Esophagus muscularis mucosa (tissue), 4 donors: ENCODE measurements around the gene CRIP2. TPM values are rescaled to one million over a fixed set of nuclear protein-coding genes. Genes with fewer than 3 reads are reported as not detected.

Experiments used
- DNase-seq: peaks from one replicate; pipeline ENCODE4 v3.0.0-alpha.2; 2017; ENCODE audit errors: extremely low spot score
- H3K27ac ChIP-seq, 4 donors: fragments of 200-600 bp; sonication (generic); replicated peaks in 1 of 4; 1 replicate in 3 of 4; 2 replicates in 1 of 4; pipeline ENCODE4 v1.5.1; 2016 to 2019; ENCODE audit warnings: mild to moderate bottlenecking in 1 of 4
- H3K27me3 ChIP-seq, 4 donors: fragments of 200-600 bp; sonication (generic); one replicate each; pipeline versions ENCODE4 v1.5.1 to v1.6.0; 2016 to 2019
- H3K36me3 ChIP-seq, 4 donors: fragments of 200-600 bp; sonication (generic); one replicate each; pipeline ENCODE4 v1.5.1; 2016 to 2019
- H3K4me1 ChIP-seq, 4 donors: fragments of 200-600 bp; sonication (generic); one replicate each; pipeline ENCODE4 v1.5.1; 2016 to 2019
- H3K4me3 ChIP-seq, 4 donors: fragments of 200-600 bp; sonication (generic); 1 replicate in 2 of 4; 2 replicates in 2 of 4; pipeline ENCODE4 v1.5.1; 2016 to 2019; ENCODE audit warnings: mild to moderate bottlenecking in 4 of 4, moderate library complexity in 1 of 4
- H3K9me3 ChIP-seq, 4 donors: fragments of 200-600 bp; sonication (generic); 1 replicate in 3 of 4; 2 replicates in 1 of 4; pipeline ENCODE4 v1.5.1; 2016 to 2019
- CTCF ChIP-seq, 3 experiments: fragments of 200-600 bp in 2 of 3; fragments of 450-650 bp in 1 of 3; sonication (generic) in 2 of 3; IDR thresholded peaks; one replicate each; pipeline ENCODE4 v1.5.1; 2017 to 2019; ENCODE audit warnings: antibody characterized with exemption in 3 of 3, mild to moderate bottlenecking in 2 of 3, moderate library complexity in 1 of 3
- EP300 ChIP-seq: sonication (generic); formaldehyde crosslinking; IDR thresholded peaks from one replicate; pipeline ENCODE4 v1.6.1; 2017; ENCODE audit warnings: antibody characterized with exemption
- POLR2A ChIP-seq: fragments of 450-650 bp; IDR thresholded peaks from one replicate; pipeline ENCODE4 v1.6.1; 2017; ENCODE audit warnings: antibody characterized with exemption, moderate library complexity, mild to moderate bottlenecking, low read depth
- POLR2AphosphoS5 ChIP-seq, 2 donors: sonication (generic); formaldehyde crosslinking; IDR thresholded peaks; one replicate each; pipeline ENCODE4 v1.6.1; 2017; ENCODE audit warnings: antibody characterized with exemption in 2 of 2
- WGBS: methylation state at CpG from one replicate; pipeline ENCODE4 v1.1.5; 2018; 5-methylcytosine and 5-hydroxymethylcytosine counted together
- intact Hi-C: fragments of 100-400 bp; cut with DNase I; formaldehyde crosslinking; loops from one replicate; pipeline ENCODE4 v1.15.1; 2023
- total RNA-seq, 4 donors: library from RNA; depleted of rRNA; stranded (reverse); fragments of >200 nt; gene quantifications; one replicate each; pipeline versions ENCODE4 v1.1.0 to v1.2.1, GENCODE V29; 2016

CRIP2 gene
- total RNA-seq, 4 donors from 2014 or later = 283 to 578 (median 392) TPM

- TF ChIP-seq POLR2AphosphoS5 (IDR thresholded peaks at IDR 0.05) (no peak), EP300 (no peak), CTCF (IDR thresholded peaks at IDR 0.05) (no peak), POLR2A (no peak)
- no peak for DNase-seq
- Histone ChIP-seq H3K27ac (no peak overlapping the region), H3K36me3 (peaks cover 47 to 85% (median 74%) of the 10 kb centered on the region in 4 donors), H3K9me3 (no peaks in the 10 kb centered on the region), H3K4me1 (peaks cover 14 to 20% (median 18%) of the 10 kb centered on the region in 4 donors), H3K4me3 (no peak overlapping the region), H3K27me3 (no peaks in the 10 kb centered on the region)
- 92% methylated on average over 13 of the region's 14 CpGs for WGBS
- intact Hi-C loops = loop anchor here (5.0 kb wide), 1 partner anchor 81 kb away; no protein-coding TSS in a partner anchor
These were observed 21.7 kb upstream of the CRIP2 start for GRCh38 chr14:105452963-105453362.

GRCh38 chr14:105453847-105454246, 20.8 kb upstream of the CRIP2 start:
- intact Hi-C loops = loop anchor here (5.0 kb wide), 1 partner anchor 82 kb away; no protein-coding TSS in a partner anchor
- Histone ChIP-seq H3K27me3 (no peaks in the 10 kb centered on the region), H3K4me1 (peaks cover 5 to 12% (median 9%) of the 10 kb centered on the region in 4 donors), H3K27ac (no peak overlapping the region), H3K36me3 (peaks cover 49 to 94% (median 82%) of the 10 kb centered on the region in 4 donors), H3K9me3 (no peaks in the 10 kb centered on the region), H3K4me3 (no peak overlapping the region)
- 80% methylated on average over 12 of the region's 14 CpGs for WGBS
- DNase-seq = no peak
- TF ChIP-seq CTCF (IDR thresholded peaks at IDR 0.05) (no peak), POLR2A (no peak), EP300 (no peak), POLR2AphosphoS5 (IDR thresholded peaks at IDR 0.05) (no peak)

- Histone ChIP-seq H3K27ac (no peak overlapping the region), H3K4me3 (no peak overlapping the region), H3K36me3 (peaks cover 48 to 87% (median 80%) of the 10 kb centered on the region in 4 donors), H3K4me1 (no peaks in the 10 kb centered on the region), H3K27me3 (no peaks in the 10 kb centered on the region), H3K9me3 (no peaks in the 10 kb centered on the region)
- TF ChIP-seq POLR2A (no peak), EP300 (no peak), POLR2AphosphoS5 (IDR thresholded peaks at IDR 0.05) (no peak)
- DNase-seq = no peak
- intact Hi-C loops = no loop called here
- 92% methylated on average over 21 of the region's 22 CpGs for WGBS
These were observed 19.5 kb upstream of the CRIP2 start for GRCh38 chr14:105455086-105455640.

GRCh38 chr14:105455766-105456660, 18.6 kb upstream of the CRIP2 start:
- Histone ChIP-seq H3K4me1 (no peaks in the 10 kb centered on the region), H3K4me3 (no peak overlapping the region), H3K27me3 (no peaks in the 10 kb centered on the region), H3K36me3 (peaks cover 50 to 87% (median 80%) of the 10 kb centered on the region in 4 donors), H3K9me3 (no peaks in the 10 kb centered on the region), H3K27ac (no peak overlapping the region)
- TF ChIP-seq POLR2A (no peak), EP300 (no peak), CTCF (IDR thresholded peaks at IDR 0.05) (no peak)
- intact Hi-C loops = no loop called here
- WGBS = 90% methylated on average over 2 of the region's 22 CpGs
- no peak for DNase-seq
